B cell (primary cell): ENCODE results near the gene DDI2. TPM values are rescaled to one million over a fixed set of nuclear protein-coding genes. Genes with fewer than 3 reads are reported as not detected.

ENCODE experiments used
- ATAC-seq: fragments of 200-7000 bp; cut with Tn5 transposase; one replicate; pipeline ENCODE4 v1.10.0; 2021; ENCODE audit warnings: low read depth, mild to moderate bottlenecking, moderate number of reproducible peaks, moderate library complexity
- CTCF ChIA-PET: fragments of 350-600 bp; sonication (Branson Sonifier 250); formaldehyde crosslinking; loops from one replicate; lab custom pipeline; 2021; ENCODE audit warnings: antibody characterized with exemption, inconsistent platforms; lab: Charles Lee
- POLR2A ChIA-PET: fragments of 350-600 bp; sonication (Branson Sonifier 250); formaldehyde crosslinking; loops from one replicate; lab custom pipeline; 2021; ENCODE audit warnings: antibody characterized with exemption; lab: Charles Lee
- DNase-seq: peaks from one replicate; pipeline ENCODE4 v3.0.0; 2013
- H2AFZ ChIP-seq: 2 replicates; pipeline ENCODE4 v1.6.1; 2012; ENCODE audit warnings: mild to moderate bottlenecking, low read depth, low read length; ENCODE audit not compliant: insufficient read depth, poor library complexity, severe bottlenecking
- H3K27ac ChIP-seq, 2 donors: 1 replicate in 1 of 2; 2 replicates in 1 of 2; pipeline ENCODE4 v1.5.1; 2012 to 2013; ENCODE audit warnings: low read length in 2 of 2, mild to moderate bottlenecking in 2 of 2, moderate library complexity in 1 of 2
- H3K27me3 ChIP-seq, 4 experiments: fragments of 200-600 bp in 1 of 4; sonication (generic) in 1 of 4; replicated peaks in 1 of 4; 1 replicate in 2 of 4; 2 replicates in 2 of 4; pipeline versions ENCODE4 v1.6.1 to v1.7.0; 2013 to 2016; ENCODE audit warnings: low read length in 3 of 4, mild to moderate bottlenecking in 2 of 4, mixed read lengths in 1 of 4, moderate library complexity in 1 of 4; ENCODE audit not compliant: insufficient read depth in 4 of 4, control insufficient read depth in 3 of 4; ENCODE audit errors: control extremely low read depth in 1 of 4
- H3K36me3 ChIP-seq, 2 experiments: replicated peaks in 1 of 2; 1 replicate in 1 of 2; 2 replicates in 1 of 2; pipeline versions ENCODE4 v1.6.1 to v1.7.1; 2013; ENCODE audit warnings: low read length in 1 of 2; ENCODE audit not compliant: insufficient read depth in 2 of 2, control insufficient read depth in 1 of 2; ENCODE audit errors: control extremely low read depth in 1 of 2, extremely low read depth in 1 of 2
- H3K4me1 ChIP-seq, 2 donors: fragments of 200-600 bp in 1 of 2; sonication (generic) in 1 of 2; 1 replicate in 1 of 2; 2 replicates in 1 of 2; pipeline versions ENCODE4 v1.5.1 to v1.6.1; 2013 to 2017; ENCODE audit warnings: low read length in 2 of 2; ENCODE audit not compliant: control insufficient read depth in 2 of 2, insufficient read depth in 2 of 2
- H3K4me2 ChIP-seq: replicated peaks from 2 replicates; pipeline ENCODE3; 2012; ENCODE audit warnings: mild to moderate bottlenecking, low read depth, low read length; ENCODE audit not compliant: poor library complexity, severe bottlenecking
- H3K4me3 ChIP-seq, 5 experiments: fragments of 200-600 bp in 1 of 5; sonication (generic) in 1 of 5; 1 replicate in 3 of 5; 2 replicates in 2 of 5; pipeline versions ENCODE4 v1.5.1 to v1.7.0; 2011 to 2016; ENCODE audit warnings: low read length in 4 of 5, mild to moderate bottlenecking in 4 of 5, low read depth in 2 of 5, control low read depth in 1 of 5, moderate library complexity in 1 of 5; ENCODE audit not compliant: insufficient read depth in 1 of 5; ENCODE audit errors: control extremely low read depth in 1 of 5, extremely low read depth in 1 of 5
- H3K79me2 ChIP-seq: fragments of 200-600 bp; sonication (generic); one replicate; pipeline ENCODE4 v1.6.0; 2016; ENCODE audit warnings: low read length; ENCODE audit not compliant: control insufficient read depth, insufficient read depth
- H3K9ac ChIP-seq: fragments of 200-600 bp; sonication (generic); 2 replicates; pipeline ENCODE4 v1.6.1; 2017; ENCODE audit warnings: mild to moderate bottlenecking, low read length, moderate library complexity
- H3K9me3 ChIP-seq, 3 donors: one replicate each; pipeline versions ENCODE4 v1.6.1 to v1.7.1; 2013; ENCODE audit warnings: low read length in 2 of 3; ENCODE audit not compliant: control insufficient read depth in 2 of 3, insufficient read depth in 1 of 3; ENCODE audit errors: control extremely low read depth in 1 of 3
- H4K20me1 ChIP-seq: 2 replicates; pipeline ENCODE4 v1.6.0; 2012; ENCODE audit warnings: mild to moderate bottlenecking, low read length; ENCODE audit not compliant: insufficient read depth, control insufficient read depth, poor library complexity, severe bottlenecking
- H3K27ac Mint-ChIP-seq: one replicate; pipeline ENCODE4 v1.8.0; 2021; ENCODE audit warnings: mixed read lengths
- H3K27me3 Mint-ChIP-seq: one replicate; pipeline ENCODE4 v1.8.0; 2021; ENCODE audit warnings: mixed read lengths
- H3K4me1 Mint-ChIP-seq: one replicate; pipeline ENCODE4 v1.8.0; 2021; ENCODE audit warnings: mixed read lengths
- H3K4me3 Mint-ChIP-seq: one replicate; pipeline ENCODE4 v1.8.0; 2021; ENCODE audit warnings: mixed read lengths
- H3K9me3 Mint-ChIP-seq: one replicate; pipeline ENCODE4 v1.8.0; 2022; ENCODE audit warnings: mixed read lengths; ENCODE audit not compliant: insufficient read depth
- CTCF ChIP-seq: fragments of 200-600 bp; IDR thresholded peaks from one replicate; pipeline ENCODE4 v1.8.0; 2022; ENCODE audit warnings: antibody characterized with exemption, mild to moderate bottlenecking
- EZH2 ChIP-seq: IDR thresholded peaks from 2 replicates; pipeline ENCODE4 v1.6.1; 2012; ENCODE audit warnings: borderline replicate concordance, low read depth, mild to moderate bottlenecking, moderate library complexity, low read length; ENCODE audit not compliant: insufficient read depth, poor library complexity, severe bottlenecking
- WGBS: methylation state at CpG from one replicate; pipeline ENCODE4 v1.1.5; 2013; ENCODE audit warnings: missing lambda C conversion rate; ENCODE audit not compliant: insufficient coverage; 5-methylcytosine and 5-hydroxymethylcytosine counted together
- intact Hi-C: fragments of 100-400 bp; cut with micrococcal nuclease; formaldehyde crosslinking; loops from one replicate; pipeline ENCODE4 v1.10.0; 2022
- polyA plus RNA-seq: library from polyadenylated mRNA; depleted of rRNA; stranded (reverse); fragments of >200 nt; gene quantifications from 2 replicates; pipeline ENCODE4 v1.2.3, GENCODE V29; 2012
- total RNA-seq, 2 donors: library from RNA; stranded (reverse); fragments of 120-200 nt in 1 of 2; gene quantifications; 1 replicate in 1 of 2; 2 replicates in 1 of 2; pipeline versions ENCODE4 v1.2.3 to v1.2.4, GENCODE V29; 2013 to 2022

The DDI2 gene
- total and polyA plus RNA-seq, 2 donors (not counting 1 experiment from before 2014, with no cell fraction given) = 8.5 to 61.0 TPM

- Histone ChIP-seq H3K4me2 (no peak overlapping the region), H3K27ac (no peak overlapping the region), H3K79me2 (no peaks in the 10 kb centered on the region), H3K27me3 (no peaks in the 10 kb centered on the region), H2AFZ (no peak overlapping the region), H3K9ac (no peak overlapping the region), H3K36me3 (no peaks in the 10 kb centered on the region), H3K9me3 (no peaks in the 10 kb centered on the region), H3K4me3 (no peak overlapping the region), H4K20me1 (no peaks in the 10 kb centered on the region), H3K4me1 (peaks cover 0 to 3% of the 10 kb centered on the region in 2 donors)
- intact Hi-C loops = no loop called here
- DNase-seq (no peak), ATAC-seq (no peak)
- TF ChIP-seq EZH2 (no peak), CTCF (no peak)
- H3K9me3 Mint-ChIP-seq = no peaks in the 10 kb centered on the region
- H3K4me1 Mint-ChIP-seq = peaks cover 6% of the 10 kb centered on the region
- ChIA-PET POLR2A (no interaction called here), CTCF (interaction anchor here (0.7 to 1.1 kb wide), 2 partner anchors 122 to 139 kb away, joined by 3 read pairs; no protein-coding TSS in a partner anchor)
- H3K27ac Mint-ChIP-seq = no peak overlapping the region
- no CpG with 5 or more reads among the region's 2 CpGs for WGBS
- no peaks in the 10 kb centered on the region for H3K27me3 Mint-ChIP-seq
- no peak overlapping the region for H3K4me3 Mint-ChIP-seq
Observed at GRCh38 chr1:15598436-15598835, 18.8 kb upstream of the DDI2 start.
